H1 (cell line): ENCODE data around the gene CES3. TPM values are rescaled to one million over a fixed set of nuclear protein-coding genes. Genes with fewer than 3 reads are reported as not detected.

Experiments used
- MAX ChIP-seq: IDR thresholded peaks from 2 replicates; pipeline ENCODE4 v1.6.1; 2012; ENCODE audit warnings: inconsistent platforms
- SP1 ChIP-seq: IDR thresholded peaks from 2 replicates; pipeline ENCODE4 v1.6.1; 2011; ENCODE audit warnings: low read depth, low read length
- polyA plus RNA-seq, 7 experiments: library from polyadenylated mRNA; depleted of rRNA in 3 of 7; stranded (reverse) in 5 of 7; unstranded in 2 of 7; fragments of >200 nt in 5 of 7; fragments of 200-250 nt in 2 of 7; gene quantifications; 1 replicate in 5 of 7; 2 replicates in 1 of 7; 4 replicates in 1 of 7; pipeline versions ENCODE4 v1.2.1 to v1.2.3, GENCODE V29; 2011 to 2013; ENCODE audit warnings: missing spikeins in 2 of 7, mixed read lengths in 2 of 7
- total RNA-seq: library from RNA; stranded (reverse); fragmentation: NEBNext Ultra II Directional; extraction: Animal tissue kit (Norgen Biotek cat#: 25700); gene quantifications from 2 replicates; pipeline ENCODE4 v1.2.1, GENCODE V29; 2021

Gene CES3
- total and polyA plus RNA-seq, 2 of the 8 experiments (the other 6 are each of a cell fraction or from before 2014, with no cell fraction given): 1.6 to 2.2 TPM

- TF ChIP-seq MAX (no peak), SP1 (no peak)
Measured at GRCh38 chr16:66968847-66969246, 7.8 kb downstream of the CES3 start (continued).
